22Rv1 (cell line): ENCODE data around the gene XRCC3.

Experiments
- ZFX ChIP-seq: fragments of 450-650 bp; IDR thresholded peaks from 2 replicates; pipeline ENCODE4 v1.6.1; 2017; ENCODE audit warnings: antibody characterized with exemption, borderline replicate concordance
- TF ChIP-seq, protein P1 (sequence below): fragments of 450-650 bp; IDR thresholded peaks from 2 replicates; pipeline ENCODE4 v1.5.1; 2017; ENCODE audit warnings: mild to moderate bottlenecking

DNA sequence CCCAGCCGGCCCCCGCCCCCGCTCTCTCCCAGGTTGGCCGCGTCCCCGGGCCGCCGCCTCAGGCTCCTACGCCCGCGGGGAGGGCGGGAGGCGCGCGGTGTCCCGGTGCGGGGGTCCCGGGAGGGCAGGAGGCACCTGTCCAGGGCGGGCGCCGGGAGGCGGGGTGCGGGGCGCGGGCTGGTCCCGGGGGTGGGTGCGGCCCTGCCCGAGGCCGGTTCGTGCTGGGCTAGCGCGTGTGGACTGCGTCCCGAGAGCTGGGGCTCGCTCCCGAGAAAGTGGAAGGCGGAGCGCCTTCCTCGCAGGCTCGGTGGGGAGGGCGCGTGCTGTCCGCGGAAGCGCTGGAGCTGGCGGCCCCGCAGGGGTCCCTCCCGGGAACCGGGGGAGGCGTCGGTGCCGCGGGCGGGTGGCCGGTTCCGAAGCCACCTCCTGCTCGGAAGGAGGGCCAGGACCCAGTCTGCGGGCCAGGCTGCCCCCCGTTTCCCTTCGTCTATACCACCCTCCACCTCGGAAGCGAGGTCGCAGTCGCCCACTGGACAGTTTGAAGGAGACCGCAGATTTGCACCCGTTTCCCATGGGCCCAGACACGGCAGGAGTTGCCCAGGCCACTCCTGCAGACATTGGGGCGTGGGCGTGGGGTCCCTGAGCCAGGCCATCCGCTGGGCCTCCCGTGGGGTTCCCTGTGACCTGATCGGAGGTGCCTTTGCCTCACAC lies 995 bp upstream of the XRCC3 start:
- TF ChIP-seq, protein P1, sequence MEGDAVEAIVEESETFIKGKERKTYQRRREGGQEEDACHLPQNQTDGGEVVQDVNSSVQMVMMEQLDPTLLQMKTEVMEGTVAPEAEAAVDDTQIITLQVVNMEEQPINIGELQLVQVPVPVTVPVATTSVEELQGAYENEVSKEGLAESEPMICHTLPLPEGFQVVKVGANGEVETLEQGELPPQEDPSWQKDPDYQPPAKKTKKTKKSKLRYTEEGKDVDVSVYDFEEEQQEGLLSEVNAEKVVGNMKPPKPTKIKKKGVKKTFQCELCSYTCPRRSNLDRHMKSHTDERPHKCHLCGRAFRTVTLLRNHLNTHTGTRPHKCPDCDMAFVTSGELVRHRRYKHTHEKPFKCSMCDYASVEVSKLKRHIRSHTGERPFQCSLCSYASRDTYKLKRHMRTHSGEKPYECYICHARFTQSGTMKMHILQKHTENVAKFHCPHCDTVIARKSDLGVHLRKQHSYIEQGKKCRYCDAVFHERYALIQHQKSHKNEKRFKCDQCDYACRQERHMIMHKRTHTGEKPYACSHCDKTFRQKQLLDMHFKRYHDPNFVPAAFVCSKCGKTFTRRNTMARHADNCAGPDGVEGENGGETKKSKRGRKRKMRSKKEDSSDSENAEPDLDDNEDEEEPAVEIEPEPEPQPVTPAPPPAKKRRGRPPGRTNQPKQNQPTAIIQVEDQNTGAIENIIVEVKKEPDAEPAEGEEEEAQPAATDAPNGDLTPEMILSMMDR: no peak
- no peak for TF ChIP-seq ZFX
